ENCODE results near the gene INTS1. TPM values are rescaled to one million over a fixed set of nuclear protein-coding genes. Genes with fewer than 3 reads are reported as not detected.
"Not testable (repeated sequence)": the region's sequence is repeated elsewhere in the genome, so short reads cannot be mapped to it uniquely, and the experiment has no call there.

The INTS1 gene
- total RNA-seq, 4 donors from 2014 or later, result 45.9 to 70.6 (median 60.3) TPM

- DNase-seq (ENCODE audit: low spot score in 2 of 2), result no peak
- intact Hi-C loops (cut with DNase I; ENCODE audit: low total_unique reads), result no loop called here
- 34 to 36% methylated on average over 6 of the region's 6 CpGs for WGBS, 2 donors
- no peak overlapping the region for H3K4me3 ChIP-seq (ENCODE audit: low read depth, poor library complexity, severe bottlenecking)
- TF ChIP-seq CTCF (IDR thresholded peaks at IDR 0.05), result no peak
- no peak for TF ChIP-seq POLR2A (IDR thresholded peaks at IDR 0.05)
Observed at GRCh38 chr7:1526271-1526754, 22.1 kb upstream of the INTS1 start.

- no peak overlapping the region for H3K4me3 ChIP-seq (ENCODE audit: low read depth, poor library complexity, severe bottlenecking)
- TF ChIP-seq CTCF (IDR thresholded peaks at IDR 0.05), result no peak
- no peak for TF ChIP-seq POLR2A (IDR thresholded peaks at IDR 0.05)
- WGBS, 2 donors, result 92 to 94% methylated on average over 6 of the region's 6 CpGs
- intact Hi-C loops (cut with DNase I; ENCODE audit: low total_unique reads), result no loop called here
- DNase-seq (ENCODE audit: low spot score in 2 of 2), result no peak
Observed at GRCh38 chr7:1525409-1525808, 21.2 kb upstream of the INTS1 start.

GRCh38 chr7:1523844-1524243 lies 19.7 kb upstream of the INTS1 start:
- no peak for DNase-seq (ENCODE audit: low spot score in 2 of 2)
- TF ChIP-seq POLR2A (IDR thresholded peaks at IDR 0.05) (no peak), CTCF (IDR thresholded peaks at IDR 0.05) (no peak)
- no peak overlapping the region for H3K4me3 ChIP-seq (ENCODE audit: low read depth, poor library complexity, severe bottlenecking)
- intact Hi-C loops (cut with DNase I; ENCODE audit: low total_unique reads), result no loop called here
- 70 to 83% methylated on average over 10 to 16 of the region's 17 CpGs for WGBS, 2 donors

GRCh38 chr7:1523208-1523607 lies 19.0 kb upstream of the INTS1 start:
- DNase-seq (ENCODE audit: low spot score in 2 of 2), result no peak
- TF ChIP-seq CTCF (IDR thresholded peaks at IDR 0.05), result no peak
- TF ChIP-seq POLR2A (IDR thresholded peaks at IDR 0.05), result no peak
- intact Hi-C loops (cut with DNase I; ENCODE audit: low total_unique reads), result no loop called here
- 17 to 27% methylated on average over 12 to 13 of the region's 13 CpGs for WGBS, 2 donors
- no peak overlapping the region for H3K4me3 ChIP-seq (ENCODE audit: low read depth, poor library complexity, severe bottlenecking)

GRCh38 chr7:1521456-1521855 lies 17.3 kb upstream of the INTS1 start:
- intact Hi-C loops (cut with DNase I; ENCODE audit: low total_unique reads), result no loop called here
- no peak overlapping the region for H3K4me3 ChIP-seq (ENCODE audit: low read depth, poor library complexity, severe bottlenecking)
- 79 to 82% methylated on average over 11 of the region's 11 CpGs for WGBS, 2 donors
- TF ChIP-seq CTCF (IDR thresholded peaks at IDR 0.05), result no peak
- TF ChIP-seq POLR2A (IDR thresholded peaks at IDR 0.05), result no peak
- DNase-seq (ENCODE audit: low spot score in 2 of 2), result no peak

GRCh38 chr7:1520539-1521234 lies 16.5 kb upstream of the INTS1 start:
- no peak for DNase-seq (ENCODE audit: low spot score in 2 of 2)
- no peak for TF ChIP-seq CTCF (IDR thresholded peaks at IDR 0.05)
- no peak for TF ChIP-seq POLR2A (IDR thresholded peaks at IDR 0.05)
- H3K4me3 ChIP-seq (ENCODE audit: low read depth, poor library complexity, severe bottlenecking), result no peak overlapping the region
- 80 to 89% methylated on average over 25 to 27 of the region's 27 CpGs for WGBS, 2 donors
- intact Hi-C loops (cut with DNase I; ENCODE audit: low total_unique reads), result no loop called here

- H3K4me3 ChIP-seq (ENCODE audit: low read depth, poor library complexity, severe bottlenecking); intact Hi-C loops (cut with DNase I; ENCODE audit: low total_unique reads): not testable (repeated sequence)
- 90 to 91% methylated on average over 12 of the region's 12 CpGs for WGBS, 2 donors
Observed at GRCh38 chr7:1519322-1519922, 15.2 kb upstream of the INTS1 start.

More at GRCh38 chr7:1519322-1519922, 15.2 kb upstream of the INTS1 start:
- not testable (repeated sequence) for DNase-seq (ENCODE audit: low spot score in 2 of 2)
